ENCODE data around the gene HMGB3.

Gene HMGB3

GRCh38 chrX:150966235-150966634 lies 16.9 kb upstream of the HMGB3 start:
- no peak for TF ChIP-seq CTCF (conservative IDR thresholded peaks at IDR 0.05)
- H3K27ac ChIP-seq, result peak overlapping the region; percentile 47

- TF ChIP-seq CTCF (conservative IDR thresholded peaks at IDR 0.05), result no peak
- H3K27ac ChIP-seq, result peak overlapping the region; percentile 47
Observed at GRCh38 chrX:150966742-150967141, 16.4 kb upstream of the HMGB3 start.

GRCh38 chrX:150967786-150968185 lies 15.3 kb upstream of the HMGB3 start:
- no peak overlapping the region for H3K27ac ChIP-seq
- no peak for TF ChIP-seq CTCF (conservative IDR thresholded peaks at IDR 0.05)

- no peak overlapping the region for H3K27ac ChIP-seq
- TF ChIP-seq CTCF (conservative IDR thresholded peaks at IDR 0.05), result no peak
Observed at GRCh38 chrX:150968862-150969720, 14.0 kb upstream of the HMGB3 start.

GRCh38 chrX:150972450-150972849 lies 10.7 kb upstream of the HMGB3 start:
- no peak for TF ChIP-seq CTCF (conservative IDR thresholded peaks at IDR 0.05)
- H3K27ac ChIP-seq, result no peak overlapping the region

GRCh38 chrX:150975655-150976390 lies 7.3 kb upstream of the HMGB3 start:
- no peak overlapping the region for H3K27ac ChIP-seq
- TF ChIP-seq CTCF (conservative IDR thresholded peaks at IDR 0.05), result no peak

- H3K27ac ChIP-seq, result no peak overlapping the region
- no peak for TF ChIP-seq CTCF (conservative IDR thresholded peaks at IDR 0.05)
Observed at GRCh38 chrX:150977411-150978162, 5.5 kb upstream of the HMGB3 start.

Data from VCaP (cell line).